NCI-H2107 treated with DMSO at 0.1 percent for 48 hours (cell line): ENCODE data around the gene SHANK1.
"Not testable (repeated sequence)": the region's sequence is repeated elsewhere in the genome, so short reads cannot be mapped to it uniquely, and the experiment has no call there.

ENCODE experiments used
- DNase-seq: peaks from one replicate; lab custom pipeline; 2025; ENCODE audit not compliant: unreplicated experiment; lab: John Stamatoyannopoulos, UW

Gene SHANK1

DNA sequence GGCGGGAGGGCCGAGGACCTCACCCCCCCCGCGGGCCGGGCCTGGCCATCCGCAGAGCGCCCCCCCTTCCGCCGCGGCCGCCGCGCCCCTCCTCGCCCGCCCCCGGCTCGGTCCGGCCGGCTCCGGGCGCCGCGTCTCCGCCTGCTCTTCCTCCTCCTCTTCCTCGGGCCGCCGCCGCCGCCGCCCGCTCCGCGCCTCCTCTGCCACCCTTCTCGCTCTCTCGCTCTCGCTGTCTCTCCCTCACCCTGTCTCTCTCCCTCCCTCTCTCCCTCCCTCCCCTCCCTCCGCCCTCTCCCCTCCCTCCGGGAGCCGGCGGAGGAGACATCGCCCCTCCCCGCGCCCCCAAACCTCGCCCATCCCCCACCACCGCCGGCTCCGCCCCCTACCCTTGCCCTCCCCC is at the start of gene SHANK1:
Gene SHANK1 (minus strand): TSS at position 237 of the 400 bp plus-strand sequence. CDS start 2,883 bp downstream, outside the sequence.
- DNase-seq: no peak

DNA sequence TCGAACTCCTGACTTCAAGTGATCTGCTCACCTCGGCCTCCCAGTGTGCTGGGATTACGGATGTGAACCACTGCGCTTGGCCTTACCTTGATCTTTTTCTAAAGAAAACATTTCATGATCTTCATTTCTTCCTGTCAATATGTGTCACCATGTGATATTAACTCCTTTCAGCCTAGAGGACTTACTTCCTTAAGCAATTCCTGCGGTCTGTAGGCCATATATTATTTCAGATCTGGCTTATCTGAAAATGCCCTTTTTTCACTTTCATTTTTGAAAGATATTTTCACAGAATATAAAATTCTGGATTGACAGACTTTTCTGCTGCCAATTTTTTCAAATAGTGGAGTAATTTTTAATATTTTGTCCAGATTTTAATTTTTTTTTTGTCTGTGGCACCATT is 48.7 kb upstream of the SHANK1 start:
- DNase-seq: no peak

- not testable (repeated sequence) for DNase-seq
Measured at GRCh38 chr19:50767263-50767662, 47.7 kb upstream of the SHANK1 start.

DNA sequence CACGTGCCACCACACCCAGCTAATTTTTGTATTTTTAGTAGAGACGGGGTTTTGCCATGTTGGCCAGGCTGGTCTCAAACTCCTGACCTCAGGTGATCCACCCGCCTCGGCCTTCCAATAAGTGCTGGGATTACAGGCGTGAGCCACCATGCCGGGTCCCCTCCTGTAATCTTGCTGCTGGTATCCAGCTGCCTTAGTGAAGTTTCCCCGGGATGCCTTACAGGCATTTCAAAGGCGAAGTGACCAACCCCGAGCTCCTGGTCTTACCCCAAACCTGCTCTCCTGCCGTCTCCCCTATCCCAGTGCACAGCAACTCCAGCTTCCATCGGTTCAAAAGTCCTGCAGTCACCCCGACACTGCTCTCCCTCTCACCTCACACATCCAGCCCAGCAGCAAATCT is 47.1 kb upstream of the SHANK1 start:
- not testable (repeated sequence) for DNase-seq

DNA sequence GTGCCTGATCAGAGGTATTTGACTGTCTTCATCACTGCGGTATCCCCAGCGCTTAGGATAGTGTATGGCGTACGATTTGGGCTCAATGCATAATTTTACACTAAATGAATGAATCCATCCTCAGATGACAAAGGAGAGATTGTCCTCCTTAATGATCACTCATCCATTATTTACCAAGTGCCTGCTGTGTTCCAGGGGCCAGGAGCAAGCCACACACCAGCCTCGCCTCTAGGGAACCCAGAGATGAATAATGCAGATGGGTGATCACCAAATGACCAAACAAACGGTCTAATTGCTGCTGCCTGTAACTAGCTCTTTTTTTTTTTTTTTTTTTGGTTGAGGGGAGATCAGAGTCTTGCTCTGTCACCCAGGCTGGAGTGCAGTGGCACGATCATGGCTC is 44.8 kb upstream of the SHANK1 start:
- no peak for DNase-seq

GRCh38 chr19:50763521-50763920 is 43.9 kb upstream of the SHANK1 start:
- not testable (repeated sequence) for DNase-seq

GRCh38 chr19:50761501-50761900 is 41.9 kb upstream of the SHANK1 start:
- not testable (repeated sequence) for DNase-seq

- DNase-seq: no peak
Measured at GRCh38 chr19:50759886-50760285, 40.3 kb upstream of the SHANK1 start.

DNA sequence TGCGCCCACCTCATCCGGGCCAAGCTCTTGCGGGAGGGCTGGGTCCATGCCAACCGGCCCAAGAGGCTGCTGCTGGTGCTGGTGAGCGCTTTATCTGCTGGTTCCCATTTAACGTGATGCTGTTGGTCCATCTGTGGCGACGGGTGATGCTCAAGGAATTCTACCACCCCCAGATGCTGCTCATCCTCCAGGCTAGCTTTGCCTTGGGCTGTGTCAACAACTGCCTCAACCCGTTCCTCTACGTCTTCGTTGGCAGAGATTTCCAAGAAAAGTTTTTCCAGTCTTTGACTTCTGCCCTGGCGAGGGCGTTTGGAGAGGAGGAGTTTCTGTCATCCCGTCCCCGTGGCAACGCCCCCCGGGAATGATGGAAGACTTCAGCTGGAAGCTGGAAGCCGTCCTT is 39.5 kb upstream of the SHANK1 start:
- not testable (repeated sequence) for DNase-seq

GRCh38 chr19:50757624-50758023 is 38.0 kb upstream of the SHANK1 start:
- DNase-seq: not testable (repeated sequence)

GRCh38 chr19:50756244-50756643 is 36.6 kb upstream of the SHANK1 start:
- not testable (repeated sequence) for DNase-seq

GRCh38 chr19:50753879-50754278 is 34.3 kb upstream of the SHANK1 start:
- DNase-seq: no peak

DNA sequence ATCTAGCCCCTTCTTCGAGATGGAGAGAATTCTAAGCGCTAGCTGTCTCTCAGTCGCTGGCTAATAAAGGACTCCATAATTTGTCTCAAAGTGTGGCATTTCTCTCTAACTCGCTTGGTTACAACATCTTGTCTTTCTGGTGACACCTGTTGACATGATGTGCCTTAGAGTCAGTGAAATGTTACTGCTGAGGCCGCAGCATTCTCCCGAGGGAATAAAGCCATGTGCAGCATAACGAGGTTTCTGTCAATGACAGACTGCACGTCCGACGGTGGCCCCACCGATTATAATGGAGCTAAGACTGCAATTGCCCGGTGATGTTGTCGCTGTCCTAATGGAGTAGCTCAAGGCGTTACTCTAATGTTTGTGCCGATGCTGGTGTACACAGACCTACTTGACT is 30.4 kb upstream of the SHANK1 start:
- peak; percentile 4 for DNase-seq

GRCh38 chr19:50749490-50749889 is 29.9 kb upstream of the SHANK1 start:
- no peak for DNase-seq

DNA sequence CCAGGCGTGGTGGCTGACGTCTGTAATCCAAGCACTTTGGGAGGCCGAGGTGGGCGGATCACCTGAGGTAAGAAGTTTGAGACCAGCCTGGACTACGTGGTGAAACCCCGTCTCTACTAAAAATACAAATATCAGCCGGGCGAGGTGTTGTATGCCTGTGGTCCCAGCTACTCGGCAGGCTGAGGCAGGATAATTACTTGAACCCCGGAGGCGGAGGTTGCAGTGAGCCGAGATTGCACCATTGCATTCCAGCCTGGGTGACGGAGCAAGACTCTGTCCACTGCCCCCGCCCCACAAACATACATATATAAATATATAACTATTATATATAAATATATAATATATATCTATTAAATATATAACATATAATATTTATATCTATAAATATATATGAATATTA is 27.5 kb upstream of the SHANK1 start:
- not testable (repeated sequence) for DNase-seq

- DNase-seq: no peak
Measured at GRCh38 chr19:50745221-50745620, 25.6 kb upstream of the SHANK1 start.

- no peak for DNase-seq
Measured at GRCh38 chr19:50743537-50743936, 23.9 kb upstream of the SHANK1 start.

DNA sequence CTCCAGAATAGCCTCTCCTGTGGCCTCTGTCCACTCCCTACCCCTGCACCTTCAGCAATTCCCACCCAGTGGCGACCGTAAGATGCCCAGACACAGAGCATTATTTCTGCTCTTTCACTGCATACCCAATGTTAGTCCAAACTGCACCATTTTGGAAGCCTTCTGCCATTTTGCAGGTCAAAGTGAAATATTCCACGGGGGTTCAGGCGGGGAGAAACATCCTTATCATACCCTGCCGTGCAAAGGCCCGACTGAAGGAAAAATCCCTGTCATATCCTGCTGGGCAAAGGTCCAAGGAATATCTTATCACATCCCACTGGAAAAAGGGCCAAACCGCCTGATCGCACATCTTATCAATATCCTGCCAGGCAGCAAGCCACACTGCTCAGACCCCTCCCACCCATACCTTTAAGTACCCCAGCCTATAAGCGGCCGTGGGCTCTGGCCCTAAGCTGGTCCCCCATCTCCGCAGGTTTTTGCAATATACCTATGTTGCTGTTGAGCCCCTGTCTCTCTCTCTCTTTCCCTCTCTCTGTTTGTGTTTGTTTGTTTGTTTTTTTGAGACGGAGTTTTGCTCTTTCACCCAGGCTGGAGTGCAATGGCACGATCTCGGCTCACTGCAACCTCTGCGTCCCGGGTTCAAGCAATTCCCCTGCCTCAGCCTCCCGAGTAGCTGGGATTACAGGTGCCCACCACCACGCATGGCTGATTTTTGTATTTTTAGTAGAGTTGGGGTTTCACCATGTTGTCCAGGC is 21.8 kb upstream of the SHANK1 start:
- DNase-seq: no peak

DNA sequence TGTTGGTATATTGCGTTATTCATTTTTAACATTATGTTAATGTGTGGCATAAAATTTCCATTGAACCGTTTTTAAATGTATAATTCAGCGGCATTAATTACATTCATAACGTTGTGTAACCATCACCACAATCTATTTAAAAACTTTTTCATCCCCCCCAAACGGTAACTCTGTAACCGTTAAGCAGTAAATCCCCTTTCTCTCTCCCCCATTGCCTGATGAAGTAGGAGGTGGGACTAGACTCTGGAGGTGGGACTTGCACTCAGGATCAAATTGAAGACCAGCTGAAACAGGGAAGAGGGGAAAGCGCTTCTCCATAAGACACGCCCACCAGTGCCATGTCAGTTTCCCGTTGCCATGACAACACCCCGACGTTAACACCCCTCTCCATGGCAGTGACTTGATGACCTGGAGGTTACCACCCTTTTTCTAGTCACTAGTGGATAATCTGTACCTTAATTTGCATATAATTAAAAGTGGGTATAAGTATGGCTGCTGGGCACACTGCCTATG is 20.4 kb upstream of the SHANK1 start:
- no peak for DNase-seq

DNA sequence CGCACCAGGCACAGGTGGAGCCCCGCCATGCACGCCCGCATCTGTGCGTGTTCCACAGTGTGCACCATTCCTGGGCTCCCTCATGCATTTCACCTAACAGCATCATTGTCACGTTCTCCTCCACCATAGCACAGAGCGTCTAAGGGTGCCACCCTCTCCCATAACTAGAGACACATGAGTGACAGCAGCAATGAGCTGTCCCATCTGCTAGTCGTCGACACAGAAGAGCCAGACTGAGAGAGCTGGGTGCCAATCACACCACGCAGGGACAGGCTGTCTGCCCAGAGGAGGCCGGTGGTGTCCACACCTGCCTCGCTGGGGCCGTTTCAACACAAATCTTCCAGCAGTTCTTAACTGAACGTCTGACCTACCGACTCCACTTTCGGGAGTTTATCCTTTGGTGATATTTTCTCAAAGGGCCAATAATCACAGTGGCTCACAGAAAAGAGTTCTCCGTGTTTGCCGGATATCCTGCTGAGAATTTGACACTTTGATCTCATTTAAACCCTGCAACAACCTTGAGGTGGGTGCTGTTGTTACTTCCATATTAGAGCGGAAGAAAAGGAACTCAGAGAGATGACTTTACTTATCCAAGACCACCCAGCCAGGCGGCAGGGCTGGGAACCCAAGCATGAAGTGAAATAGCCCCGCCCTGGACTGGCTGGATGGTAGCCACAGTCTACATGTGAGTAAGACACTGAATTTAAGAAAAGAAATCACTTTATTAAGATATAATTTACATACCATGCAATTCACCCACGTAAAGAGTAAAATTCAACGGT is 19.7 kb upstream of the SHANK1 start:
- no peak for DNase-seq

GRCh38 chr19:50736338-50736737 is 16.7 kb upstream of the SHANK1 start:
- no peak for DNase-seq

- DNase-seq: no peak
Measured at GRCh38 chr19:50735869-50736268, 16.3 kb upstream of the SHANK1 start.
